ENCODE results near the gene TTC7B.
"Not testable (repeated sequence)": the region's sequence is repeated elsewhere in the genome, so short reads cannot be mapped to it uniquely, and the experiment has no call there.

TTC7B gene

GRCh38 chr14:90844321-90844720 lies 28.1 kb upstream of the TTC7B start:
- no peaks in the 10 kb centered on the region for H3K27me3 ChIP-seq
- no peak for TF ChIP-seq CTCF (IDR thresholded peaks at IDR 0.05; ENCODE audit: low read depth, low read length)
- H3K36me3 ChIP-seq: no peaks in the 10 kb centered on the region
- no peaks in the 10 kb centered on the region for H3K4me1 ChIP-seq
- no peak for DNase-seq
- H3K4me3 ChIP-seq (ENCODE audit: low read depth, low read length): no peak overlapping the region
- no peaks in the 10 kb centered on the region for H3K9me3 ChIP-seq

- Histone ChIP-seq H3K9me3 (no peaks in the 10 kb centered on the region), H3K4me3 (ENCODE audit: low read depth, low read length) (no peak overlapping the region), H3K4me1 (no peaks in the 10 kb centered on the region), H3K27me3 (no peaks in the 10 kb centered on the region), H3K36me3 (no peaks in the 10 kb centered on the region)
- TF ChIP-seq CTCF (IDR thresholded peaks at IDR 0.05; ENCODE audit: low read depth, low read length): no peak
- no peak for DNase-seq
These were observed 26.5 kb upstream of the TTC7B start for GRCh38 chr14:90842726-90843125.

- H3K4me1 ChIP-seq; H3K27me3 ChIP-seq; H3K4me3 ChIP-seq (ENCODE audit: low read depth, low read length); H3K9me3 ChIP-seq; DNase-seq; H3K36me3 ChIP-seq: not testable (repeated sequence)
These were observed 24.4 kb upstream of the TTC7B start for GRCh38 chr14:90840667-90841066.

- Histone ChIP-seq H3K4me1 (no peaks in the 10 kb centered on the region), H3K27me3 (no peaks in the 10 kb centered on the region), H3K4me3 (ENCODE audit: low read depth, low read length) (no peak overlapping the region), H3K9me3 (no peaks in the 10 kb centered on the region), H3K36me3 (no peaks in the 10 kb centered on the region)
- no peak for DNase-seq
- TF ChIP-seq CTCF (IDR thresholded peaks at IDR 0.05; ENCODE audit: low read depth, low read length): no peak
These were observed 23.6 kb upstream of the TTC7B start for GRCh38 chr14:90839889-90840266.

GRCh38 chr14:90839024-90839888 lies 23.0 kb upstream of the TTC7B start:
- Histone ChIP-seq H3K4me3 (ENCODE audit: low read depth, low read length) (no peak overlapping the region), H3K36me3 (no peaks in the 10 kb centered on the region), H3K4me1 (no peaks in the 10 kb centered on the region), H3K9me3 (no peaks in the 10 kb centered on the region), H3K27me3 (no peaks in the 10 kb centered on the region)
- TF ChIP-seq CTCF (IDR thresholded peaks at IDR 0.05; ENCODE audit: low read depth, low read length): no peak
- DNase-seq: no peak

- not testable (repeated sequence) for H3K36me3 ChIP-seq; H3K4me3 ChIP-seq (ENCODE audit: low read depth, low read length); DNase-seq; H3K27me3 ChIP-seq; H3K4me1 ChIP-seq; H3K9me3 ChIP-seq
These were observed 22.3 kb upstream of the TTC7B start for GRCh38 chr14:90838531-90838930.

- DNase-seq: no peak
- TF ChIP-seq CTCF (IDR thresholded peaks at IDR 0.05; ENCODE audit: low read depth, low read length): no peak
- H3K9me3 ChIP-seq: no peaks in the 10 kb centered on the region
- no peaks in the 10 kb centered on the region for H3K36me3 ChIP-seq
- H3K4me1 ChIP-seq: no peaks in the 10 kb centered on the region
- H3K4me3 ChIP-seq (ENCODE audit: low read depth, low read length): no peak overlapping the region
- no peaks in the 10 kb centered on the region for H3K27me3 ChIP-seq
These were observed 21.1 kb upstream of the TTC7B start for GRCh38 chr14:90837355-90837754.

Measured in BE2C (cell line).